Stimulated activated CD8-positive, alpha-beta memory T cell treated with anti-CD3 and anti-CD28 coated beads, Interleukin-2, amount 100 ng/mL, for 48 hours (primary cell): ENCODE results near the gene DGAT2.
"Not testable (repeated sequence)": the region's sequence is repeated elsewhere in the genome, so short reads cannot be mapped to it uniquely, and the experiment has no call there.

Source experiments
- DNase-seq, 2 donors: peaks; one replicate each; pipeline ENCODE4 v3.0.0-alpha.2; 2020; ENCODE audit warnings: low read depth in 2 of 2

DGAT2 gene, protein sequence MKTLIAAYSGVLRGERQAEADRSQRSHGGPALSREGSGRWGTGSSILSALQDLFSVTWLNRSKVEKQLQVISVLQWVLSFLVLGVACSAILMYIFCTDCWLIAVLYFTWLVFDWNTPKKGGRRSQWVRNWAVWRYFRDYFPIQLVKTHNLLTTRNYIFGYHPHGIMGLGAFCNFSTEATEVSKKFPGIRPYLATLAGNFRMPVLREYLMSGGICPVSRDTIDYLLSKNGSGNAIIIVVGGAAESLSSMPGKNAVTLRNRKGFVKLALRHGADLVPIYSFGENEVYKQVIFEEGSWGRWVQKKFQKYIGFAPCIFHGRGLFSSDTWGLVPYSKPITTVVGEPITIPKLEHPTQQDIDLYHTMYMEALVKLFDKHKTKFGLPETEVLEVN

DNA sequence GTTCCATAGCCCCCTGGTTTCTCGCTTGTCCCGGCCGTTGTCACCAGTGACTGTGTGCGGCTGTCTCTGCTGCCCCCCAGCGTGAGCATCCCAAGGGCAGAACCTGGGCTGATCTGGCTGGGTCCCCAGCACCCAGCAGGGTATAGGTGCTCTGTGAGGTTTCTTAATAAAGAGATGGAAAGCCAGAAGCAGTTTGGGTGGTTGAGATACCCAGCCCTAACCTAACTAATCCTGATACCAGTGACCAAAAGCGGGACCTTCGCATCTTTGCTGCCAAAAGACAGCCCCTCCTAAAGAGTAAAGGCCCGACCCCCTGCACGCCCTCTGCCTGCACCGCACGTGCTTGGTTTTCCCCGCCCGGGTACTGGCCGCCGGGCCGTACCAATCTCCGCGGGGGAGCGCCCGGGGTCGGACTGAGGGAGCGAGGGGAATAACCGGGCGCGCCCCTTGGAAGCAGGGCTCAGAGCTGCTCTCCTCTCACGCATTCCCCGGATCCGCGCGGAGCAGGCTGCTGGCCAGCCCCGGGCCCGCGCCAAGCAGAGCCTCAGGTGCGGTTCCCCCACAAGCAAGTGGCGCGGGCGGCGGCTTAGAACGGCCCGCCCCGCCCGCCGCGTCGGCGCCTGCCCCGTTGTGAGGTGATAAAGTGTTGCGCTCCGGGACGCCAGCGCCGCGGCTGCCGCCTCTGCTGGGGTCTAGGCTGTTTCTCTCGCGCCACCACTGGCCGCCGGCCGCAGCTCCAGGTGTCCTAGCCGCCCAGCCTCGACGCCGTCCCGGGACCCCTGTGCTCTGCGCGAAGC is at the start of gene DGAT2:
Gene DGAT2, plus strand, starts transcription at position 667 of the 797 bp plus-strand sequence. CDS start 214 bp downstream, outside the sequence.
- DNase-seq: peak; percentile 53 to 59

DNA sequence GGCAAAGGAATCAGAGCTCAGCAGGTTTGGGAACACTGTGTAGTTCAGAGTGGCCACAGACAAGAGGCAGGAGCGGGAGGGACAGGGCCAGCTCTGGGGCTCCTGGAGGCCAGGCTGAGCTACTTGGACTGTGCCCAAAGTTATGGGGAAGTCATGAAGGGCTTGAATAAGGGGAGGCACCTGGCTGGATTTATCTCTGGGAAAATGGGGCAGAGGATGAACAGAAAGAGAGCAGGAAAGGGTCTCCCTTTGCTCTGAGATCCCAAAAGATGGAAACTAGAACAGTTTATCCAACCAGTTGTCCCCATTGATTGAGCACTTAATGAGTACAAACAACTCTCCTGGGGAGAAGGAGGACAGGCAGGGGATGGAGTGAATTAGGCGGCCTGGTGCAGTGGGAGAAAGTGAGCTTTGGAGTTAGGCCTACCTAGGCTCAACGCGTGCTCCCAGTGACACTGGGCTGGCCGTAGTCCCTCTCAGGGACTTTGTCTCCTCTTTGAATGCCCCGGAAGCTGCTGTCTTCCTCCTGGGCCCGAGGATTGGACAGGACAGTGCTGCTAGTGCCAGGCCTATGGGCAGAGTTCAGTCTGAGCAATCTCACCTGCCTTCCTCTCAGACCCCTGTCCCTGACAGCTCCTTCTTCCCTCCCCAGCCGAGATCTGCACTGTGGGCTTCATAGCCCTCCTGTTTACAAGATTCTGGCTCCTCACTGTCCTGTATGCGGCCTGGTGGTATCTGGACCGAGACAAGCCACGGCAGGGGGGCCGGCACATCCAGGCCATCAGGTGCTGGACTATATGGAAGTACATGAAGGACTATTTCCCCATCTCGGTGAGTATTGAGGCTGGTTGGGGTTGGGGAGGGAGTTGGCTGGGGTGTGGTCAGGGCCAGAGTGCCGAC is 49.0 kb upstream of the DGAT2 start:
- no peak for DNase-seq

DNA sequence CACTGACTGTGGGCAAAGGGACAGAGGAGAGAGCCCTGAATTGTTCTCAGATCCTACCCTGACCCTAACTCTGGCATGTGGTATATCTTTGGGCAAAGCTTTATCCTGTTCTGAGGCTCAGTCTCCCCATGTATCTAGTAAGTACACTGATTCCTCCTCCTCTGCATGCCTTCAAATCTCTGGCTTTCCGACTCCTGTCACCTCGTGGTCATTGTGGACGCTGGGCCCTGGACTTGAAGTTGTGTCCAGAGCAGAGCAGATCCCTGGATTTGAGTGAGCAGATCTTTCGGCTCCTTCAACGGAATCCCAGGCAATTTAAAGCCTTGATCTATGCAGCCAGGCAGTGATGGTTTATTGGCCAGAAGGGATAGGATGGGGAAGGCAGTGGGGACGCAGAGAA is 47.9 kb upstream of the DGAT2 start:
- DNase-seq: no peak

DNA sequence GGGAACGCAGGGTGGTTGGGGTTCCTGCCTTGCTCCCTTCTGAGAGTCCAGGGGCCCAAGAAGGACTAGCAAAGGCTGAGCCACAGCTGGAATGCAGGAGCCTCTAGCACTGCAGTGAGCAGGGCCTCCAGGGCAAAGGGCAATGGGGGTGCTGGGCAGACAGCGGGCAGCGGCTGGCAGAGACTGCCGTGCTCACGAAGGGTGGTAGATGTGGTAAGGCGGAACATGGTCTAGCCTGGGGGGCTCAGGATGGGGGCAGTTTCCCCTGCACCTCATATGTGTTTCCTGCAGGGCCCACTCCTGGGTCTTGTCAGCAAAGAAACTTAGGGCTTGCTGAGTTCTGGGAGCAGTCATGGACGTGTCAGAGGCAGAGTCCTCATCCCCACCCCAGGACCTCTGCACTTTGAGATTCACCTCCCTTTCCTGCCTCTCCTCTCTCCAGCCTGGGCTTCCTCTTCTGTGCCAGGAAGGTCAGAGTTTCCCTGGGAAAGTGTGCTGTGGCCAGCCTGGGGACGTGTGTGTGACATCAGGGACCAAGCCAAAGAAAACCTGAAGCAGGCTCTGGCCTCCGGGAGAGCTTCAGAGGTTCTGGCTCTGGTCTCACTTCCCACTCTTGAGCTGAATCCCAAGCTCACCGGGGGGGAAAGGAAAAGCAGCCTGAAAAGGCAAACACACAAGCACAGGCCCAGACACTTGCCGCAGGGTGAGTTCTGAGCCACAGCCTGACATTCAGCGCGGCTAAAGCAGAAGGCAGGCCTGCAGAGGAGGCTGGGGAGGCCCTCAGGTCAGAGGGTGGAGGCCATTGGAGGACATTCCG is 46.5 kb upstream of the DGAT2 start:
- no peak for DNase-seq

DNA sequence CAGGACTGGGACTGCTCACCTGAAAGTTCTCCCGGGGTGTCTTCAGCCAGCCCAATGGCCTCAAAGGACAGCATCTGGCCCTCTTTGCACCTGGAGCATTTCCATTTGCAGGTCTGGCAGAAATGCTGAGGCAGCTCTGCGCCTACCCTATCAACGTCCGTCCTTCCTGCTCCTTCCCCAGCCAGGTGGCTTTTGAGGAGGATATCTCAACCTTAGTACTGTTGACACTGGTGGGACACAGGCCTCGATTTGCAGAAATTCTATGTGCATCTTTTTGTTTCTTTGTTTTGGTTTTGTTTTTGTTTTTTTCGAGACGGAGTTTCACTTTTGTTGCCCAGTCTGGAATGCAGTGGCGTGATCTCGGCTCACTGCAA is 45.9 kb upstream of the DGAT2 start:
- DNase-seq: no peak

DNA sequence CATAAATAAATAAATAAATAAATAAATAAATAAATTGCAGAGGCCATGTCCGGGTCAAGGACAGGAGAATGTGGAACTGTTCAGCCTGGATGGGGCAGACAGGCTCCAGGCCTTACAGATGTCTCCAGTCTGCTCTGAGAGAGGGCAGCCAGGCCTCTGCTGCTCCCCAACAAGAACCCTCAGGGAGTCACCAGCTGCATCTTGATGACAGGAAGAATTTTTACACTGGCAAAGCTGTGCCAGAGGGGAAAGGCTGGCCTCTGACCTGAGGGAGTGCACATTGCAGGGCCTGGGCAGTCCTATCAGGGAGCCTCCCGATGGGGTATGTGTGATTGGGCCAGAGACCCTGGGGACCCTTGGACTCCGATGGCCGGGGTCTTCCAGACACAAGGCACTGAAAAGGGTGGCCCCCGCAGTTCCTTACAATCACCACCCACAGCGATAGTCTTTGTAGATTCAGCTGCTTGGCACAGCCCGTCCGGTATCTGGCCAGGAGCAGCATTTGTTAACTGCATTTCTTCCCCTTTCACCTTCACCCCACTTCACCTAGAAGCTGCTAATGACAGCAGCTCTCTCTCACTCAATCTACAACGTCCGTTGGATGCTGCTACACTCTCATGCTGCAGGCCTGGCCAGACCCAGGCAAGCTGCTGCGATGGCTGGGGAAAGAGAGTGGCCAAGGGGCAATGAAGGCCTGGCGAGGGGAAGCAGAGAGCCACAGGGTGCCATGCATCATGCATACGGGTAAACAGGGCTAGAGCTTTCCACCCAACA is 42.8 kb upstream of the DGAT2 start:
- DNase-seq: no peak

DNA sequence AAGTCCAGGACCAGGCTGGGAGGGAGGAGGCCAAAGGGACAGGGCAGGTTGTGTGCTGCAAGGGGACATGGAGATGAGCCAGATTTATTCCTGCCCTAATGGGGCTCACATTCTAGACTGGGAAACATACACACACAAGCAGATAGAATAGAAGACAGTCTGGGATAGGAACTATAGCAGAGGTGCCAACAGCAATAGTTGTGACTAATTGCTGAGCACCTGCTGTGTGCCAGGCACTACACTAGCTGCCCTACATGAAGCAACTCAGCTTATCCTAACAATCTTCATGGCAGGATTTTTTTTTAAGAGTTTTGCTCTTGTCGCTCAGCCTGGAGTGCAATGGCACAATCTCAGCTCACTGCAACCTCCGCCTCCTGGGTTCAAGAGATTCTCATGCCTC is 39.6 kb upstream of the DGAT2 start:
- no peak for DNase-seq

DNA sequence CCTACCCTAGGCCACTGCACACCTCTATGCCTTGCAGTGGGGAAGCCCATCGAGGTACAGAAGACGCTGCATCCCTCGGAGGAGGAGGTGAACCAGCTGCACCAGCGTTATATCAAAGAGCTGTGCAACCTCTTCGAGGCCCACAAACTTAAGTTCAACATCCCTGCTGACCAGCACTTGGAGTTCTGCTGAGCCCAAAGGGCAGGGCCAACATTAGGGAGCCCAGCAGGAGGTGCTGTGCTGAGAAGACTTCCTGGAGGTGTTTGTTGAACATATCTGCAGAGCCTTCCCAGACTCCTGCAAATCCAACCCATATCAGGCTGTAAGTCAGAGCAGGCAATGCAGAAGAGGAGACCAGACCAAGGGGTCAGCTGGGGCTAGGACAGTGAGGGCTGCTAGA is 37.5 kb upstream of the DGAT2 start:
- DNase-seq: no peak

DNA sequence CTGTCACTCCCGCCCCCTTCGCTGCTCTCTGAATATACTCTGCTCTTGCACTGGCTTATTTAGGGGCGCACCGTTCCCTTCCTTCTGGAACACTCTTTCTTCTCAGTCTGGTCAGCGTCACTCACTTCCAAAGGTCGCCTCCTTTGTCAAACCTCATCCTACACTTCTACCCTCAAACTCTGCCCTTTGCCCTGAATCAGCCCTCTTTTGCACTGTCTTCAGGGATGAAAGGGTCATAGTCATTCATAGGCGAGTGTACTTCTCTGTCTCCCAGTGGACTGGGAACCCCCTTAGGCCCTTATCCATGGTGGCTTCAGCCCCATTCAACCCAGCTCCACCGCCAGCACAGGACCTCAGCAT is 35.5 kb upstream of the DGAT2 start:
- DNase-seq: no peak

DNA sequence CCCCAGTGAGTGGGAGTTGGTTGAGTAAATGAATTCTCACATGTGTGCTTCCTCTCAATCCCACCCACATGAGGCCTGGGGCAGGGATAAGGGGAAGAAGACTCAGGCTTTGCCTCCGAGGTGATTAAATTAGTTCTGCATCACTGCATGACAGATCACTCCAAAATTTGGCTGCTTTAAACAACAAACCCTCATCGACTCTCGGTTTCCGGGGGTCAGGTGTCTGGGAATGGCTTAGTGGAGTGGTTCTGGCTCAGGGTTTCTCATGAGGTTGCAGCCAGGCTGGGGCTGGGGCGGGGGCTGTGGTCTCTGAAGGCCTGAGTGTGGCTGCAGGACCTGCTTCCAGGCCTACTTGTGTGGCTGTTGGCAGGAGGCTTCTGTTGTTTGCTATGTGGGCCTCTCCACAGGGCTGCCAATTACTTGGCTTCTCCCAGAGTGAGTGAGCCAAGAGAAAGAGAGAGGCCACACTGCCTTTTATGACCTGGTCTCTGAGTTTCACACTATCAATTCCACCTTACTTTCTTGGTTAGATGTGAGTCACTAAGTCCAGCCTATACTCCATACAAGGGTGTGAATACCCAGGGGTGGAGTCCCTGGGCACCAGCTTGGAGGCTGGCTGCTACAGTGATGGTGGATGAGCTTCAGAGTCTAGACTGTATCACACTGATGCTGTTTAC is 35.0 kb upstream of the DGAT2 start:
- DNase-seq: no peak

DNA sequence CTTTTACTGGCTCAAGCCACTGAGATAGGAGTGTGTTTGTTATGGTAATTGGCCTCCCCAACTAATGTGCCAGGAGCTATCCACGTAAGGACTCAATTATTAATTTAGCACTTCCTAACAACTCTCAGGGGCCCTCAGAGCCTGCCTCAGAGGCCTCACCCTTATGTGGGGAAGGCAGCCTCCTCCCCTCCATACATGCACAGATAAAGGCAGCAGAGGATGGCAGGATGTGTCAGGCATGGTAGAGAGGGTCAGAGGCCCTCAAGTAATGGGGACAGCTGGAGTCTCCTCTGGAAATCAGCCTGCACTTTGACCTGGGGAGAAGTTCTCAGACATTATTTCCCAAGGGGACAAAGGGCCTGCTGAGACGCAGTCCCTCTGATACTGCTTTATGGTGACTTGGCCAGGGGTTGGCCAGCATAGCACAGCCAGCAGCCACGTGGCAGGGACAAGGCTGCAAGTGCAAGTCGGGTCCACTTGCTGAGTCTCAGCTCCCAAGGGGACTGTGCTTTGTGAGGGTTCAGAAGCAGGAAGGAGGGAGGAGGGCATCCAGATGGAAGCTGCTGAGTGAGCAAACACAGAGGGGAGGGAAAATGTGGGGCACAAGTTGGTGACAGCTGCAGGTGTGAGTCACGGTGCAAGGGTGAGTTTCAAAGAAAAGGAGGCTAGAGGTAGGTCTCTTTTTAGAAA is 33.9 kb upstream of the DGAT2 start:
- no peak for DNase-seq

DNA sequence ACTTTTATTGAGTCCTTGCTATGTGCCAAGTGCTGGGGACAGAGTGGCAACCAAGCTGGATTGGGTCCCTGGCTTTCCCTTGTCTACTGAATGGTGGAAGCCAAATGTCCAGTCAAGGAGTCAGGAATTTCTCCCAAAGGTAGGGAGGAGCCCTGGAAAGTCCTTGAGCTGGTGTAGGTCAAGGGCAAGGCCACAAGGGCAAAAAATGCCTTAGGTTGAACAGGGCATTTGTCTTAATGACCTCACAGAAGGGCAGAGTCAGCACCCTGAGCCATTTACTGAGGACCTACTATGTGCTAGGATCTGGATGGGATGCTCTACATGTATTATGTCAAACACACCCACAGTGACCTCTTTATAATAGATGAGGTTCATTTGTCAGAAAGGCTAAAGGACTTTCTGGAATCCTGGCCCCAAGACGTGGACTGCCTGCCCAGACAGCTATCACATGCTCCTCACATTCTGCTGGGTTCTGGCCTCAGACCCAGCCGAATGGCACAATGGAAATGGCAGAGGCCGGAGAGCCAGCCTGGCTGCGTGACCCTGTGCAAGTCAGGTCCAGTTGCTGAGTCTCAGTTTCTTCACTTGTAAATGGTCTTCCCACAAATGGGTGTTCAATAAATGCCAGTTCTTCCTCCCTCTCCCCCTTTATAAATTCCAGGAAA is 33.3 kb upstream of the DGAT2 start:
- DNase-seq: no peak

DNA sequence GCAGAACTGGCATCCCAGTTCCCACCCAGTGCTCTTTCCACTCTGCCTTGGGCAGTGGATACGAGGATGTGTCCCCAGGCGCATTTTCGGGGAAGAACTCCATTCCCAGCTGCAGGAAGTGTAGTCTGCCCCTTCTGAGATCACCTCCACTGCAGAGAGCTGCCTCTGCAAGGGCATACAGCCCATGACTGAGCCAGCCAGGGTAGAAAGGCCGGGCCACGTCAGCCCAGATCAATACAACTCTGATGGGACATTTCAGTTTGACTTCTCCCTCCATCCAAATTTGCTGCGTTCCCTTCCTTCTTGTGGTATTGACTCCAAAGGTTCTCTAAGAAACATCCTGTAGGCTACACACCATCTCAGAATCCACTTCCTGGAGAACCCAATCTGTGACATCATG is 31.3 kb upstream of the DGAT2 start:
- no peak for DNase-seq

DNA sequence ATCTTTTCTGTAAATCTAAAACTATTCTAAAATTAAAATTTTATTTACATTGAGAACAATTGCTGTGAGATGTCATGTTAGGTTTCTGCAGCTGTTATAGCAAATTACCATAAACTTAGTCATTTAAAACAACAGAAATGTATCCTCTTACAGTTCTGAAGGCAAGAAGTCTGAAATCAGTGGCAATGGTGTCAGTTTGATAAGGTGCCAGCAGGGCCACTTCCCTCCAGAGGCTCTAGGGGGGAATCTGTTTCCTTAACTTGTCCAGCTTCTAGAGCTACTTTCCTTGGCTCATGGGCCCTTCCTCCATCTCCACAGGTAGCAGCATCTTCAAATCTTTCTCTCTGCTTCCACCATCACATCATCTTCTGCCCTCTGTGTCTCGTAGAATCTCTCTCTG is 27.9 kb upstream of the DGAT2 start:
- no peak for DNase-seq

DNA sequence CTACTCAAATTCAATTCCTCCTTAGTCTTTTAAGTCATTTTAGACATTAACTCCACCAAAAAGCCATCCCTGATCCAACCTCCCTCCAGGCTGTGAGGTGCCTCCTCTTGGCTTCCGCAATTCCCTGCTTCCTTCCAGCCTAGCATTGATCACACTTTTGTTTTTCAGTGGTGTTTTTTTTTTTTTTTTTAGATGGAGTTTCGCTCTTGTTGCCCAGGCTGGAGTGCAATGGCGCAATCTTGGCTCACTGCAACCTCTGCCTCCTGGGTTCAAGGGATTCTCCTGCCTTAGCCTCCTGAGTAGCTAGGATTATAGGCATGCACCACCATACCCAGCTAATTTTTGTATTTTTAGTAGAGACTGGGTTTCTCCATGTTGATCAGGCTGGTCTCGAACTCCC is 25.4 kb upstream of the DGAT2 start:
- DNase-seq: not testable (repeated sequence)

DNA sequence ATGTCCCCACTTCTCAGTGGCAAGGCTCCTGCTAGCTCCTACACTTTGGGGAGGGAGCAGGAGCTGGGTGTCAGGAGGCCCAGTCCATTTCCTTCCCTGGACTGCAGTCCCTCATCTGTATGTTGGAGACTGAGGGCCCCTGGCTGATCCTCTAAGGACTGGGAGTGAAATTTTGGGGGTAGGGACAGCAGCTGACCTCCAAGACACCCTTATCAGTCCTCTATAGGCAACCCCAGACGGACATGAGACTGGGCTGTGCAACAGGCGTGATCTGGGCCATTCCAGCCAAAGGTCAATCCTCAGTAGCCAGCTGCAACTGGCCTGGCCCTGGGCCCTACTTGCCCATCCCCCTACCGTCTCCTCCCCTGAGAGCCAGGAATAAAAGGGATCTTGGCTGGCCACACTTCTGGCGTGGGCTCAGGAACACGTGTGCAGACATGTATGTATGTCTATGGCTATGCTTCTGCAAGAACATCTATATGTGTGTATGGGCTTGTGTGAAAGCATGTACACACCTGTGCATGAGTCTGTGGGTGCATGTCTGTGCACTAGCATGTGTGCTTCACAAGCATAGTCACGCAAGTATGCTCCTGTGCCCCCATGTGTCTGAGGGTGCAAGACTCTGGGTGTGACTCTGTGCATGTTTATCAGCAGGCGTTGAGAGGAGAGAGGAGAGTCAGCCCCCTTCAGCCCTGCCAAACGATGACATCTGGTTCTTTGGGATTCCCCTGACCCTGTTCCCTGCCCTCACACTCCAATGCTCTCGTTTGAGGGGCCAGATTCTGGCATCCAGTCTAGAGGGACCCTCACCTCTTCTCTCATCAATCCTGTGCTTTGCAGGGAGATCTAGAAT is 24.6 kb upstream of the DGAT2 start:
- no peak for DNase-seq

DNA sequence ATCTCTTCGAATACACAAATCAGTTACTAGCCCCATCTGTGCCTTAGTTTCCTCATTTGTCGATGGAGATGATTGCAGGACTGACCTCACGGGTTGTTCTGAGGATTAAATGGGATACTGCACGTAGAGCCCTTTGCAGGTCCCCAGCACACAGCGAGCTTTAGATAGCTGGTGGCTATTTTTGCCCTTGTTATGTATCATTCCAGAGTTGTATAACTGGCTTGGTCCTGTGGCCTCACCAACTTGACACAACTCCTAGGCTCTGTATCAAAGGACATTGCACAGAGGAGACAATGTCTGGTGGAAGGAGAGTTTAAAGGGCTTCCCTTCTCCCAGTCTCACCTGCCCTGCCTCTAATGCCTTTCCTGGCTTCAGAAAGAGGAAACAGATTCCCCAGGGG is 22.8 kb upstream of the DGAT2 start:
- no peak for DNase-seq

DNA sequence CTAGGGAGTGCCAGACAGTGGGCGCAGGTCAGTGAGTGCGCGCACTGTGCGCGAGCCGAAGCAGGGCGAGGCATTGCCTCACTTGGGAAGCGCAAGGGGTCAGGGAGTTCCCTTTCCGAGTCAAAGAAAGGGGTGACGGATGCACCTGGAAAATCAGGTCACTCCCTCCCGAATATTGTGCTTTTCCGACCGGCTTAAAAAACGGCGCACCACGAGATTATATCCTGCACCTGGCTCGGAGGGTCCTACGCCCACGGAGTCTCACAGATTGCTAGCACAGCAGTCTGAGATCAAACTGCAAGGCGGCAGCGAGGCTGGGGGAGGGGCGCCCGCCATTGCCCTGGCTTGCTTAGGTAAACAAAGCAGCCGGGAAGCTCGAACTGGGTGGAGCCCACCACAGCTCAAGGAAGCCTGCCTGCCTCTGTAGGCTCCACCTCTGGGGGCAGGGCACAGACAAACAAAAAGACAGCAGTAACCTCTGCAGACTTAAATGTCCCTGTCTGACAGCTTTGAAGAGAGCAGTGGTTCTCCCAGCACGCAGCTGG is 19.8 kb upstream of the DGAT2 start:
- not testable (repeated sequence) for DNase-seq
